ENCODE measurements around the gene ZNF674. TPM values are rescaled to one million over a fixed set of nuclear protein-coding genes. Genes with fewer than 3 reads are reported as not detected.

ZNF674 gene
- total and polyA plus RNA-seq, 2 donors (not counting 3 experiments of a cell fraction or from before 2014, with no cell fraction given) = 2.5 to 6.7 TPM

GRCh38 chrX:46588263-46588662 lies 43.0 kb upstream of the ZNF674 start:
- dilution Hi-C loops (cut with MboI; ENCODE audit: extremely low pct_ligation_motif_present, low sequenced_read_pairs) = no loop called here

More at GRCh38 chrX:46588263-46588662, 43.0 kb upstream of the ZNF674 start:
- H3K4me3 ChIP-seq (replicated peaks in 1 of 3; ENCODE audit: insufficient read depth in 1 of 3, low read depth in 1 of 3, low read length in 3 of 3) = peak overlapping the region in 1 of 3 experiments; percentile 55
- H2AFZ ChIP-seq (ENCODE audit: low read depth, low read length) = no peak overlapping the region
- TF ChIP-seq MAX (IDR thresholded peaks at IDR 0.05; ENCODE audit: insufficient read depth, insufficient read length) (no peak), MYC (IDR thresholded peaks at IDR 0.05; ENCODE audit: low read depth, low read length) (no peak), POLR2AphosphoS5 (IDR thresholded peaks at IDR 0.05; ENCODE audit: insufficient read depth, low read depth, low read length) (no peak), FOS (IDR thresholded peaks at IDR 0.05; ENCODE audit: borderline replicate concordance, insufficient read depth, low read length) (peak; percentile 29), GATA2 (IDR thresholded peaks at IDR 0.05; ENCODE audit: insufficient read depth, insufficient read length, low read depth, low read length) (no peak), CTCF (IDR thresholded peaks at IDR 0.05; ENCODE audit: extremely low read depth in 1 of 2, insufficient read depth in 1 of 2, low read depth in 1 of 2, low read length in 2 of 2) (no peak), POLR2A (IDR thresholded peaks at IDR 0.05; ENCODE audit: low read depth, low read length) (no peak), JUN (IDR thresholded peaks at IDR 0.05; ENCODE audit: borderline replicate concordance, insufficient read depth, insufficient read length, low read depth) (peak; percentile 16), EZH2 (IDR thresholded peaks at IDR 0.05; ENCODE audit: borderline replicate concordance, low read depth, low read length, severe bottlenecking) (no peak)
- POLR2A ChIA-PET = no interaction called here
- CTCF ChIA-PET = interaction anchor here (1.0 to 2.4 kb wide), 4 partner anchors 9 to 54 kb away, joined by 3 to 17 read pairs (median 6); no protein-coding TSS in a partner anchor
- peaks cover 41% of the 10 kb centered on the region for H3K4me1 ChIP-seq (ENCODE audit: control insufficient read depth, extremely low read depth, insufficient read depth, low read length)
- H3K9me3 ChIP-seq (replicated peaks; ENCODE audit: control insufficient read depth, insufficient read depth, low read length) = no peaks in the 10 kb centered on the region
- peak overlapping the region; percentile 93 for H3K27ac ChIP-seq (ENCODE audit: insufficient read depth, low read depth, low read length)
- no peaks in the 10 kb centered on the region for H3K9me1 ChIP-seq (replicated peaks; ENCODE audit: control insufficient read depth, extremely low read depth, insufficient read depth, low read length)
- FAIRE-seq (peak; percentile 81), DNase-seq (ENCODE audit: low read depth, low spot score) (peak; percentile 79)
- peaks cover 8% of the 10 kb centered on the region for H3K79me2 ChIP-seq (ENCODE audit: control insufficient read depth, insufficient read depth, low read length)
- H3K27me3 ChIP-seq (ENCODE audit: control insufficient read depth in 2 of 2, insufficient read depth in 2 of 2, low read length in 2 of 2) = no peaks in the 10 kb centered on the region
- peak overlapping the region; percentile 97 for H3K4me2 ChIP-seq (ENCODE audit: insufficient read depth, low read length)
- no peaks in the 10 kb centered on the region for H3K36me3 ChIP-seq (ENCODE audit: control insufficient read depth in 2 of 2, extremely low read depth in 1 of 2, insufficient read depth in 2 of 2, low read length in 2 of 2)
- no TSS peak for BruUV-seq (replicated peaks)
- no peaks in the 10 kb centered on the region for H4K20me1 ChIP-seq (replicated peaks; ENCODE audit: control insufficient read depth, extremely low read depth, insufficient read depth, low read length)
- H3K9ac ChIP-seq (replicated peaks; ENCODE audit: extremely low read depth, insufficient read depth, low read length) = peak overlapping the region; percentile 65
- intact Hi-C loops (cut with micrococcal nuclease) = no loop called here

Data from endothelial cell of umbilical vein (primary cell).